Measurements from ENCODE around the gene PLXNA2. TPM values are rescaled to one million over a fixed set of nuclear protein-coding genes. Genes with fewer than 3 reads are reported as not detected.

Gene PLXNA2
- total RNA-seq, 1 experiment from 2014 or later, result 10.2 TPM

- H4K20me1 ChIP-seq (ENCODE audit: insufficient read depth), result no peaks in the 10 kb centered on the region
- no peaks in the 10 kb centered on the region for H3K9me3 ChIP-seq (ENCODE audit: insufficient read depth, low read depth)
- H3K4me1 ChIP-seq (replicated peaks; ENCODE audit: insufficient read depth), result peaks cover 7% of the 10 kb centered on the region
- no TSS peak for BruUV-seq (replicated peaks)
- no peaks in the 10 kb centered on the region for H3K9me2 ChIP-seq (ENCODE audit: insufficient read depth)
- no peak overlapping the region for H2AFZ ChIP-seq
- CTCF ChIA-PET, result no interaction called here
- H3K36me3 ChIP-seq (ENCODE audit: low read depth), result no peaks in the 10 kb centered on the region
- H3F3A ChIP-seq (ENCODE audit: insufficient read depth, low read depth), result peaks cover 5% of the 10 kb centered on the region; the same call in 1 of the 2 replicates
- no peak for TF ChIP-seq EZH2 (IDR thresholded peaks at IDR 0.05; ENCODE audit: low read depth)
- TF ChIP-seq CTCF (conservative IDR thresholded peaks at IDR 0.05), result no peak
- no peak for DNase-seq
- H3K27ac ChIP-seq, result no peak overlapping the region
- H3K27me3 ChIP-seq (ENCODE audit: insufficient read depth, low read depth), result no peaks in the 10 kb centered on the region
- H3K4me2 ChIP-seq, result no peak overlapping the region
- H3K4me3 ChIP-seq, result no peak overlapping the region
- H3K79me2 ChIP-seq (ENCODE audit: low read depth), result no peaks in the 10 kb centered on the region
- POLR2A ChIA-PET (ENCODE audit: unreplicated experiment), result no interaction called here
- intact Hi-C loops (cut with micrococcal nuclease; ENCODE audit: unreplicated experiment), result no loop called here
Observed at GRCh38 chr1:208161005-208161404, 83.2 kb downstream of the PLXNA2 start.

GRCh38 chr1:208160259-208160819 is 83.8 kb downstream of the PLXNA2 start:
- TF ChIP-seq CTCF (conservative IDR thresholded peaks at IDR 0.05) (no peak), EZH2 (IDR thresholded peaks at IDR 0.05; ENCODE audit: low read depth) (no peak)
- H2AFZ ChIP-seq, result no peak overlapping the region
- no peaks in the 10 kb centered on the region for H3K27me3 ChIP-seq (ENCODE audit: insufficient read depth, low read depth)
- no peaks in the 10 kb centered on the region for H3K36me3 ChIP-seq (ENCODE audit: low read depth)
- no TSS peak for BruUV-seq (replicated peaks)
- H3K4me1 ChIP-seq (replicated peaks; ENCODE audit: insufficient read depth), result peaks cover 9% of the 10 kb centered on the region
- H3K9me2 ChIP-seq (ENCODE audit: insufficient read depth), result no peaks in the 10 kb centered on the region
- no peak overlapping the region for H3K4me2 ChIP-seq
- no peak overlapping the region for H3K27ac ChIP-seq
- POLR2A ChIA-PET (ENCODE audit: unreplicated experiment), result no interaction called here
- H3K79me2 ChIP-seq (ENCODE audit: low read depth), result no peaks in the 10 kb centered on the region
- intact Hi-C loops (cut with micrococcal nuclease; ENCODE audit: unreplicated experiment), result no loop called here
- peaks cover 10% of the 10 kb centered on the region; the same call in 1 of the 2 replicates for H3F3A ChIP-seq (ENCODE audit: insufficient read depth, low read depth)
- DNase-seq, result no peak
- H3K4me3 ChIP-seq, result no peak overlapping the region
- H4K20me1 ChIP-seq (ENCODE audit: insufficient read depth), result no peaks in the 10 kb centered on the region
- CTCF ChIA-PET, result no interaction called here
- no peaks in the 10 kb centered on the region for H3K9me3 ChIP-seq (ENCODE audit: insufficient read depth, low read depth)

DNA sequence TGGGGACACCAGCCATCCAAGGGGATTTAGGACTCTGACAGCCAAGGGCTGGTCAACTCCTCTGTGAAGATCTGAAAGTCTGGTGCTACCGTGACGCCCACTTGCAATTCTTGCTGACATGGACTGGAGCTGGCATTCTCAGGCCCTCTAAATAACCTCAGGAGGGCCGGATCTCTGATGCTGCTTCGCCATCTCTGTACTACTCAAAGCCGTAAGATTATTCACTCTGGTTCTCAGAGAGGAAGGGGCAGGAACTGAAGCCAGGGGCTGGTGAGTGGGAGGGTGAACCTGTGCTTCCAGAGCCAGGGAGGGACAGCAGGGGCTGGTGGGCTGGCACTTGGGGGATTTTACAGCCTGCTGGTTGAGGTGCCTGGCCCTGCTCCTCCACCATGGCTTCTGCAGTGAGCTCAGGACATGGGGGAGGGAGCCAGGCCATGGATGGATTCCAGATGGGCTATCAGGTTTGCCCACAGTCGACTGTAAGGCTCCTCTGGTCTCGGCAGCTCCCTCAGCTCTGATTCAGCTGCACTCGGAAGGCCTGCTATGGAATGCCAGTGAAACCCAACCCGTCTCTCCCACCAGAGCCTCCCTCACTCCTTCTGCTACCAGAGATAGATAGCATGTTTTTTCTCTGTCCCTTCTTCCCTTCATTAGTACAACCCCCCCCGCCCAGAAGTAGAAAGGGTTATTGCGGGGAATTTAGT is 84.5 kb downstream of the PLXNA2 start:
- H3K79me2 ChIP-seq (ENCODE audit: low read depth), result no peaks in the 10 kb centered on the region
- CTCF ChIA-PET, result no interaction called here
- POLR2A ChIA-PET (ENCODE audit: unreplicated experiment), result interaction anchor here (0.6 kb wide), 1 partner anchor 42 kb away, joined by 20 read pairs; no protein-coding TSS in a partner anchor

More for the DNA sequence above, 84.5 kb downstream of the PLXNA2 start:
- Histone ChIP-seq H2AFZ (no peak overlapping the region), H3K4me3 (no peak overlapping the region), H3F3A (ENCODE audit: insufficient read depth, low read depth) (peaks cover 16% of the 10 kb centered on the region), H3K4me1 (replicated peaks; ENCODE audit: insufficient read depth) (peaks cover 16% of the 10 kb centered on the region), H3K9me2 (ENCODE audit: insufficient read depth) (no peaks in the 10 kb centered on the region), H4K20me1 (ENCODE audit: insufficient read depth) (no peaks in the 10 kb centered on the region), H3K27me3 (ENCODE audit: insufficient read depth, low read depth) (no peaks in the 10 kb centered on the region), H3K9me3 (ENCODE audit: insufficient read depth, low read depth) (no peaks in the 10 kb centered on the region), H3K36me3 (ENCODE audit: low read depth) (no peaks in the 10 kb centered on the region), H3K27ac (no peak overlapping the region), H3K4me2 (no peak overlapping the region)
- intact Hi-C loops (cut with micrococcal nuclease; ENCODE audit: unreplicated experiment), result no loop called here
- TF ChIP-seq CTCF (conservative IDR thresholded peaks at IDR 0.05), result no peak
- TF ChIP-seq EZH2 (IDR thresholded peaks at IDR 0.05; ENCODE audit: low read depth), result no peak
- DNase-seq, result no peak
- BruUV-seq (replicated peaks), result no TSS peak

Measured in PC-9 (cell line).